HG03025 (cell line): ENCODE results near the gene DIP2C.

Source experiments
- ATAC-seq: cut with Tn5 transposase; IDR thresholded peaks from one replicate; pipeline ENCODE4 v1.9.1; 2021; ENCODE audit warnings: mild to moderate bottlenecking, moderate library complexity; ENCODE audit not compliant: unreplicated experiment, low FRiP score

DIP2C gene

GRCh38 chr10:677750-678661 lies 11.5 kb downstream of the DIP2C start:
- ATAC-seq = no peak

GRCh38 chr10:677038-677437 lies 12.4 kb downstream of the DIP2C start:
- ATAC-seq = no peak

DNA sequence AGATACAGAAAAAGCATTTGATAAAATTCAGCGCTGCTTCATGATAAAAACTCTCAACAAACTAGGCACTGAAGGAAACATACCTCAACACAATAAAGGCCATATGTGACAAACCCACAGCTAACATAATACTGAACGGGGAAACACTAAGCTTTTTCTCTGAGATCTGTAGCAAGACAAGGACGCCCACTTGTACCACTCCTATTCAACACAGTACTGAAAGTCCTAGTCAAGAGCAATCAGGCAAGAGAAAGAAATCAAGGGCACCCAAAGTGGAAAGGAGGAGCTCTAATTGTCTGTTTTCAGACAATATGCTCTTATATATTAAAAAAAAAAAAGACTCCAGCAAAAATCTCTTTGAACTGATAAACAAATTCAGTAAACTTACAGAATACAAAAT lies 13.3 kb downstream of the DIP2C start:
- no peak for ATAC-seq

DNA sequence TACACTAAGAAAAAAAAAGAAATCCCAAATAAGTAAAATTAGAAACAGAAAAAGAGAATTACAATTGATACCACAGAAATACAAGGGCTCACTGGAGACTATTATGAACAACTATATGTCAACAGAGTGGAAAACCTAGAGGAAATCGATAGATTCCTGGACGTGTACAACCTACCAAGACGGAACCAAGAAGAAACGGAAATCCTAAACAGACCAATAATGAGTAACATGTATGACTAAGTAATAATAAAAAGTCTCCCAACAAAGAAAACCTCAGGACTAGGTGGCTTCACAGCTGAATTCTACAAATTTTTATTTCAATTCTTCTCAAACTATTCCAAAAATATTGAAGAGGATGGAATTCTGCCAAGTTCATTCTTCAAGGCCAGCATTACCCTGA lies 13.9 kb downstream of the DIP2C start:
- ATAC-seq = no peak

- no peak for ATAC-seq
Measured at GRCh38 chr10:673492-673891, 16.0 kb downstream of the DIP2C start.

GRCh38 chr10:672992-673391 lies 16.5 kb downstream of the DIP2C start:
- no peak for ATAC-seq

DNA sequence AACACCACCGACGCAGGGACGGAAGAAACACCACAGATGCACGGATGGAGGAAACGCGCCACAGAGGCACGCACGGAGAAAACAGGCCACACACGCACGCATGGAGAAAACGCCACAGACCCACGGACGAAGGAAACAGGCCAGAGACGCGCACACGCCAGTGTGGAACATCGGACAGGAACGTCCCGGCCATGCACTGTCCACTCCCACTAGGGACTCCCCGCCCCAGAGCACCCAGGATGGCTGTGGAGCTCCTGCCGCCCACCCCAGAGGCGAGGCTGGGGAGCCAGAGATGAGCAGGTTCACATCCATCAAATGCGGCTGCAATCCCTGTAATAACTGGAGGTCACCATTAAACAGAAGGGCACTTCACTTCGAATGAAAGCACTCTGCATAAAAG lies 17.3 kb downstream of the DIP2C start:
- ATAC-seq = no peak

DNA sequence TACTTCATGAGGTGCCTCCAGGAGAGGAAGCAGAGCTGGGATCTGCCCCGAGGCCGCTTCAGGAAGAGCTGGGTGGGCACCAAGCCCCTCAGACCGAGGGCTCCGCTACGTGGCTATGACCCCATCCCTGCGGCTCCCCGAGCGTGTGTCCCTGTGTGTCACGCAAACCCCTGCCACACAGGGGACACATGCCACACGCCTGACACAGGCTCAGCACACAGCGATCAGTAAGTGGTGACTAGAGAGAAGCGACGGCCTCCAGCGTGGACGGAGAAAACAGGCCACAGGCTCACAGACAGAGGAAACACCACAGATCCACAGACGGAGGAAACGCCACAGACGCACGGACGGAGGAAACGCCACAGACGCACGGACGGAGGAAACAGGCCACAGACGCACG lies 18.5 kb downstream of the DIP2C start:
- ATAC-seq = no peak

GRCh38 chr10:670038-670437 lies 19.4 kb downstream of the DIP2C start:
- ATAC-seq = no peak

- no peak for ATAC-seq
Measured at GRCh38 chr10:668786-669485, 20.5 kb downstream of the DIP2C start.

- no peak for ATAC-seq
Measured at GRCh38 chr10:667602-668143, 21.8 kb downstream of the DIP2C start.

GRCh38 chr10:667096-667495 lies 22.4 kb downstream of the DIP2C start:
- no peak for ATAC-seq

GRCh38 chr10:666237-667012 lies 23.0 kb downstream of the DIP2C start:
- no peak for ATAC-seq

DNA sequence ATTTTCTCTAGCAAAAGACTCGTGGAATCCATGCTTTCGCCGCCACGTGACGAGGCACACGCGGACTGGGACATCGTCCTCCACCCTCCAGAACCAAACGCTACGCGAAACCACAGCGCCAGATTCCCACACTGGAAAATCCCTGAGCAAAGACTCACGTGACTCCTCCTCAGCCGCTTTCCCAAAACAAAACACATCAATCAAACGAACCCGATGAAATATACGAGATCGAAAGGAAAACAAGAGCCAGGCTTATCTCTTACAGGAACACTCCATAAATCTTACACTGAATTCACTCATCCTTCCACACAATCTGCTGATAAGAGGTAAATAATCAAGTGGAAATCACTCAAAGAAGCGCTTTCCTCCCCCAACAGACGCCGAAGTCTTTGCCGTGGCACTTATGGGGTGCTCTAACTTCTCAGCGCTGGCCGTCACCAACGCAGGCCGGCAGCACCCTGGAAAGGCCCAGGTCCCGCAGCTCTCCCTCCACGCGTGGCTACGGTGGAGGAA lies 23.8 kb downstream of the DIP2C start:
- no peak for ATAC-seq

DNA sequence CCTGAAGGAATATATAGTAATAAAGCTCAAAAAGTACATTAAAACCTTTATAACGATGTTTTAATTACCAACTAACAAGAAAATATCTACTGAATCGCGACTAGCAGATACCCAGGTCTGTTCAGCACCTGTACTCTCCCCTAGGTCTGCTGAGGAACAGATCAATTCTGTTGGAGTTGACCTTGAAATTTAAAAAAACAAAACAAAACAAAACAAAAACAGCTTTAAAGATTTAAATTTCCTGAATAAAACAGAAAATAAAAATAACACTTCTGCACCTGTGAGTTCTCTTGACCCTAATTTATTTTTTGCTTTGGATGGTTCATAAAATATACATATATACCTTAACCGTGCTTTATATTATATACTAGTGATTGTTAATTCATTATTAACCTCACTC lies 24.6 kb downstream of the DIP2C start:
- no peak for ATAC-seq

GRCh38 chr10:664301-664700 lies 25.2 kb downstream of the DIP2C start:
- no peak for ATAC-seq

DNA sequence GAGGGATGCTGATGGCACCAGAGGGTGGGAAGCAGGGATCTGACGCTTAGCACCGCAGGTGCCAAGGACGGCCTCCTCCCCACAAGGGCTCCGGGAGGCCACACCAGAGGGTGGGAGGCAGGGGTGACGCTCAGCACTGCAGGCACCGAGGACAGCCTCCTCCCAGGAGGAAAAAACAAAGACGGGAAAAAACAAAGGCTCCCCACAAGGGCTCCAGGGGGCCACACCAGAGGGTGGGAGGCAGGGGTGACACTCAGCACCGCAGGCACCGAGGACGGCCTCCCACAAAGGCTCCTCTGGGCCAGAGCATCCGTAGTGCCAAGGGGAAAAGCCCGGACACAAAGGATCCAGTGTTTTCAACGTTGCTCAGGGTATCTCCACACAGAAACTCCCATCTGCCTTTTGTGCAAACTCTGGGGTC lies 25.6 kb downstream of the DIP2C start:
- ATAC-seq = no peak

- ATAC-seq = no peak
Measured at GRCh38 chr10:663466-663751, 26.1 kb downstream of the DIP2C start.

DNA sequence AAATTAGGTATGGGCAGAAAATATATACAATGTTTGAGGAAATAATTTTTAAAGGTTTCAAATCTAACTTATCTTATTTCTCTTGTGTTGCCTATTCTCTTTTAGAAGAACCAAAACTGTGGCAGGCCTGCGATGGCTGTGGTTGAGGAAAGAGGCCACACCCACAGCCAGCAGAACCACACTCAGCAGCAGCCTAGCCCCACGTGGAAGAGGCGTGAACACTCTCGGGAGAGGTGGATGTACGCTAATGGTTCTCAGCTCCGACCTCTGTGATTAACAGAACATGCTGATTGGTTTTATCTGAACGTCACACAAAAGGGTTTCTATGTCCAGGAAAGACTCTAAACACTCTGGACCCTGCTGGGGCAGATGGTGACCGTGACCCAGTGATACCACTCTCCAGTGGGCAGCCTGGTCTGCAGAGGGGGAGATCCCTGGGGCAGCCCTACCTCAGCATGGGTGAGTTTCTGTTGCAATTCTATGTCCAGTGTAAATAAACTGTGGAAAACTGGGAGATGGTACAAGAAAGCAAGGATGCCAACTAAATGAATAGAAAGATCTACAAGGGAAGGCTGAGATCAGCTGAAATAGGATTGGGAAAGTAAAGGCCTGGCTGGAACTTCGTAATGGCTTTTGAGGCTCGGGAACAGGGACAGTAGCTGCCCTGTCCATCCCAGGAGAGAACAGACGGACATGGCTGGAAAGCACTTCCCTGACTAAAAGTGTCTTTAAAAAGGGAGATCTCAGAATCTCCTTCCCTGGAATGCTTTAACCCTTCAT lies 26.6 kb downstream of the DIP2C start:
- ATAC-seq = no peak

- no peak for ATAC-seq
Measured at GRCh38 chr10:662223-662605, 27.3 kb downstream of the DIP2C start.
